A549 (cell line): ENCODE results near the gene ZRANB3. TPM values are rescaled to one million over a fixed set of nuclear protein-coding genes. Genes with fewer than 3 reads are reported as not detected.

Experiments
- ATAC-seq, 2 experiments: fragments of 200-7000 bp in 1 of 2; fragments of >200 bp in 1 of 2; cut with Nextera tagmentation in 1 of 2; cut with Tn5 transposase in 1 of 2; 3 replicates each; pipeline versions ENCODE4 v1.8.0 to v1.9.1; 2018 to 2020; ENCODE audit warnings: mild to moderate bottlenecking in 1 of 2, moderate library complexity in 1 of 2
- CTCF ChIA-PET: fragments of 300-600 bp; sonication (Branson Sonifier 250); formaldehyde crosslinking; extraction: SDS; loops from one replicate; lab custom pipeline; 2021; ENCODE audit warnings: antibody characterized with exemption, inconsistent platforms; lab: Yijun Ruan, JAX
- POLR2A ChIA-PET: fragments of 350-600 bp; formaldehyde crosslinking; extraction: SDS; loops from one replicate; lab custom pipeline; 2021; ENCODE audit warnings: antibody characterized with exemption, inconsistent platforms; lab: Yijun Ruan, JAX
- DNase-seq, 2 experiments: peaks; one replicate each; pipeline versions ENCODE4 v3.0.0 to v3.0.0-alpha.2; 2011 to 2016; ENCODE audit warnings: low read depth in 1 of 2, low spot score in 1 of 2
- FAIRE-seq: peaks from 2 replicates; lab custom pipeline; 2011; peaks lifted over from hg19 to GRCh38; lab: Jason Lieb, UNC
- H3K27ac ChIP-seq, 2 experiments: fragments of >200 bp; sonication (Bioruptor Twin); formaldehyde crosslinking; 3 replicates each; pipeline ENCODE4 v1.5.1; 2016 to 2017
- H3K4me1 ChIP-seq: fragments of >200 bp; sonication (Bioruptor Twin); formaldehyde crosslinking; 3 replicates; pipeline ENCODE4 v1.6.1; 2016
- H3K4me2 ChIP-seq: fragments of >200 bp; sonication (Bioruptor Twin); formaldehyde crosslinking; 3 replicates; pipeline ENCODE4 v1.6.1; 2016
- H3K4me3 ChIP-seq: fragments of >200 bp; sonication (Bioruptor Twin); formaldehyde crosslinking; 3 replicates; pipeline ENCODE4 v1.5.1; 2016
- H3K9me3 ChIP-seq: fragments of >200 bp; sonication (Bioruptor Twin); formaldehyde crosslinking; 3 replicates; pipeline ENCODE4 v1.6.1; 2016
- ATOH8 ChIP-seq: fragments of 250-450 bp; sonication (Bioruptor Pico); IDR thresholded peaks from 2 replicates; pipeline ENCODE4 v1.5.0; 2020; ENCODE audit warnings: low read depth, mild to moderate bottlenecking, moderate library complexity
- CBX8 ChIP-seq: fragments of 200-600 bp; sonication (generic); IDR thresholded peaks from 2 replicates; pipeline ENCODE4 v1.6.1; 2016
- CHD2 ChIP-seq: fragments of 150-350 bp; IDR thresholded peaks from 2 replicates; pipeline ENCODE4 v1.6.1; 2014; ENCODE audit warnings: low read length; ENCODE audit not compliant: partially characterized antibody
- CTCF ChIP-seq: fragments of >200 bp; sonication (Bioruptor Twin); formaldehyde crosslinking; IDR thresholded peaks from 3 replicates; pipeline ENCODE4 v1.5.1; 2016
- E2F6 ChIP-seq: IDR thresholded peaks from 2 replicates; pipeline ENCODE4 v1.6.1; 2012; ENCODE audit warnings: low read depth, borderline replicate concordance
- EHF ChIP-seq: fragments of 250-450 bp; sonication (Bioruptor Pico); IDR thresholded peaks from 2 replicates; pipeline ENCODE4 v1.5.0; 2020; ENCODE audit warnings: mild to moderate bottlenecking
- EHMT2 ChIP-seq: fragments of 200-600 bp; sonication (generic); IDR thresholded peaks from 2 replicates; pipeline ENCODE4 v1.6.1; 2016; ENCODE audit warnings: antibody characterized with exemption, low read depth, mild to moderate bottlenecking, moderate library complexity
- EP300 ChIP-seq, 2 experiments: fragments of >200 bp; sonication (Bioruptor Twin); formaldehyde crosslinking; IDR thresholded peaks; 2 replicates in 1 of 2; 3 replicates in 1 of 2; pipeline ENCODE4 v1.6.1; 2016 to 2017
- FOSL2 ChIP-seq, 2 experiments: fragments of 450-650 bp in 1 of 2; fragments of >200 bp in 1 of 2; sonication (Bioruptor Twin) in 1 of 2; formaldehyde crosslinking; IDR thresholded peaks; 2 replicates each; pipeline versions ENCODE4 v1.5.0 to v1.6.1; 2016 to 2020; ENCODE audit warnings: mild to moderate bottlenecking in 1 of 2, moderate library complexity in 1 of 2
- FOXS1 ChIP-seq: fragments of 250-450 bp; sonication (Bioruptor Pico); IDR thresholded peaks from 2 replicates; pipeline ENCODE4 v1.5.0; 2020; ENCODE audit warnings: mild to moderate bottlenecking, moderate library complexity
- HES2 ChIP-seq: fragments of >200 bp; sonication (Bioruptor Twin); formaldehyde crosslinking; IDR thresholded peaks from 2 replicates; pipeline ENCODE4 v1.6.1; 2016
- HOXB5 ChIP-seq: fragments of 250-450 bp; sonication (Bioruptor Pico); IDR thresholded peaks from 2 replicates; pipeline ENCODE4 v1.5.0; 2020; ENCODE audit warnings: mild to moderate bottlenecking, moderate library complexity
- KDM1A ChIP-seq: fragments of 200-600 bp; sonication (generic); IDR thresholded peaks from 2 replicates; pipeline ENCODE4 v1.6.1; 2016; ENCODE audit warnings: low read depth, mild to moderate bottlenecking
- MAFK ChIP-seq: fragments of 450-650 bp; IDR thresholded peaks from 2 replicates; pipeline ENCODE4 v1.6.1; 2014; ENCODE audit not compliant: partially characterized antibody
- MAZ ChIP-seq: fragments of 150-350 bp; IDR thresholded peaks from 2 replicates; pipeline ENCODE4 v1.6.1; 2014; ENCODE audit warnings: antibody characterized with exemption, low read depth, low read length, borderline replicate concordance
- NFE2L2 ChIP-seq: fragments of 150-350 bp; conservative IDR thresholded peaks from 2 replicates; pipeline ENCODE4 v1.6.1; 2014; ENCODE audit warnings: low read length
- NPAS2 ChIP-seq: fragments of 250-450 bp; sonication (Bioruptor Pico); IDR thresholded peaks from 2 replicates; pipeline ENCODE4 v1.8.0; 2022; ENCODE audit warnings: mild to moderate bottlenecking, moderate library complexity, borderline replicate concordance
- NR3C1 ChIP-seq: fragments of >200 bp; sonication (Bioruptor Twin); formaldehyde crosslinking; IDR thresholded peaks from 3 replicates; pipeline ENCODE4 v1.6.1; 2017
- PBX3 ChIP-seq: IDR thresholded peaks from 2 replicates; pipeline ENCODE4 v1.6.1; 2012
- POLR2AphosphoS2 ChIP-seq: conservative IDR thresholded peaks from 2 replicates; pipeline ENCODE4 v1.6.1; 2012; ENCODE audit warnings: low read length, improper control_type of control experiment, inconsistent platforms
- RCOR1 ChIP-seq: fragments of 150-350 bp; IDR thresholded peaks from 2 replicates; pipeline ENCODE4 v1.6.1; 2014; ENCODE audit warnings: antibody characterized with exemption, low read length, low read depth
- RFX5 ChIP-seq: fragments of 450-650 bp; IDR thresholded peaks from 2 replicates; pipeline ENCODE4 v1.7.1; 2014; ENCODE audit warnings: antibody characterized with exemption, mild to moderate bottlenecking, moderate library complexity
- RNF2 ChIP-seq: fragments of 200-600 bp; sonication (generic); IDR thresholded peaks from 2 replicates; pipeline ENCODE4 v1.6.1; 2016; ENCODE audit warnings: low read depth, mild to moderate bottlenecking, antibody characterized with exemption, moderate library complexity, borderline replicate concordance
- SMC3 ChIP-seq: fragments of >200 bp; sonication (Bioruptor Twin); formaldehyde crosslinking; IDR thresholded peaks from 3 replicates; pipeline ENCODE4 v1.6.1; 2018; ENCODE audit warnings: inconsistent platforms
- TFCP2L1 ChIP-seq: fragments of 250-450 bp; sonication (Bioruptor Pico); IDR thresholded peaks from 2 replicates; pipeline ENCODE4 v1.5.0; 2021; ENCODE audit warnings: mild to moderate bottlenecking
- TP53 ChIP-seq: fragments of 250-450 bp; sonication (Bioruptor Pico); IDR thresholded peaks from 2 replicates; pipeline ENCODE4 v1.5.0; 2021; ENCODE audit warnings: mild to moderate bottlenecking, moderate library complexity
- USF2 ChIP-seq: fragments of 450-650 bp; IDR thresholded peaks from 2 replicates; pipeline ENCODE4 v1.6.1; 2014; ENCODE audit warnings: antibody characterized with exemption
- ZSCAN20 ChIP-seq: fragments of 250-450 bp; sonication (Bioruptor Pico); IDR thresholded peaks from 2 replicates; pipeline ENCODE4 v1.8.0; 2022; ENCODE audit warnings: mild to moderate bottlenecking, moderate library complexity
- WGBS: methylation state at CpG from one replicate; pipeline ENCODE4 v1.1.6; 2017; ENCODE audit errors: missing lambda C conversion rate; 5-methylcytosine and 5-hydroxymethylcytosine counted together
- polyA plus RNA-seq, 4 experiments: library from polyadenylated mRNA; depleted of rRNA in 3 of 4; stranded (reverse); fragments of >200 nt; fragmentation: RNase III in 1 of 4; extraction: RNeasy Plus Mini Kit Qiagen cat#74134 plus additional on column Dnase treatment in 1 of 4; gene quantifications; 2 replicates in 3 of 4; 3 replicates in 1 of 4; pipeline ENCODE4 v1.2.3, GENCODE V29; 2011 to 2017

The ZRANB3 gene
- polyA plus RNA-seq, 2 of the 4 experiments (the other 2 are of a cell fraction): 6.2 to 12.4 TPM

GRCh38 chr2:135132314-135132713 lies 398.7 kb downstream of the ZRANB3 start:
- DNase-seq: no peak
- no peak overlapping the region for H3K27ac ChIP-seq

GRCh38 chr2:135130751-135131150 lies 400.3 kb downstream of the ZRANB3 start:
- Histone ChIP-seq H3K4me1 (peaks cover 8% of the 10 kb centered on the region; the same call in 2 of the 3 replicates), H3K4me2 (no peak overlapping the region), H3K4me3 (no peak overlapping the region), H3K9me3 (no peaks in the 10 kb centered on the region), H3K27ac (no peak overlapping the region)
- POLR2A ChIA-PET: no interaction called here
- TF ChIP-seq NPAS2 (CRISPR knock-in tag) (no peak), HOXB5 (CRISPR knock-in tag) (no peak), TP53 (no peak), SMC3 (no peak), RNF2 (no peak), RCOR1 (no peak), NFE2L2 (no peak), PBX3 (no peak), EP300 (IDR thresholded peaks at IDR 0.05) (no peak), EHF (CRISPR knock-in tag) (no peak), ATOH8 (CRISPR knock-in tag) (no peak), EHMT2 (no peak), ZSCAN20 (no peak), CTCF (no peak), HES2 (no peak), FOXS1 (CRISPR knock-in tag) (no peak), RFX5 (no peak), KDM1A (no peak), TFCP2L1 (no peak)
- WGBS: 98% methylated on average over 2 of the region's 2 CpGs
- CTCF ChIA-PET: interaction anchor here (0.6 kb wide), 1 partner anchor 59 kb away, joined by 3 read pairs; no protein-coding TSS in a partner anchor
- FAIRE-seq (no peak), ATAC-seq (no peak), DNase-seq (no peak)

More at GRCh38 chr2:135132314-135132713, 398.7 kb downstream of the ZRANB3 start:
- H3K4me1 ChIP-seq: no peaks in the 10 kb centered on the region
- H3K9me3 ChIP-seq: no peaks in the 10 kb centered on the region
- ChIA-PET CTCF (interaction anchor here (0.6 to 1.0 kb wide), 2 partner anchors 90 to 128 kb away, joined by 3 read pairs; no protein-coding TSS in a partner anchor), POLR2A (no interaction called here)
- WGBS: 92% methylated on average over 1 of the region's 1 CpG
- no peak overlapping the region for H3K4me2 ChIP-seq
- no peak overlapping the region for H3K4me3 ChIP-seq
- ATAC-seq: no peak
- no peak for TF ChIP-seq NFE2L2
- TF ChIP-seq MAZ: no peak
- TF ChIP-seq E2F6: no peak
- no peak for TF ChIP-seq EP300 (IDR thresholded peaks at IDR 0.05)
- no peak for TF ChIP-seq HES2
- TF ChIP-seq CBX8: no peak
- TF ChIP-seq NPAS2 (CRISPR knock-in tag): no peak
- TF ChIP-seq MAFK: no peak
- TF ChIP-seq FOSL2 (IDR thresholded peaks at IDR 0.05): no peak
- no peak for TF ChIP-seq FOSL2 (CRISPR knock-in tag; IDR thresholded peaks at IDR 0.05)
- TF ChIP-seq NR3C1: no peak
- TF ChIP-seq USF2: no peak
- TF ChIP-seq EHMT2: no peak
- no peak for TF ChIP-seq POLR2AphosphoS2
- no peak for TF ChIP-seq RNF2
- TF ChIP-seq RFX5: no peak
- TF ChIP-seq ATOH8 (CRISPR knock-in tag): no peak
- no peak for TF ChIP-seq CHD2
- FAIRE-seq: no peak
